Sigmoid colon (tissue), 7 donors: ENCODE results near the gene PAFAH1B2. TPM values are rescaled to one million over a fixed set of nuclear protein-coding genes. Genes with fewer than 3 reads are reported as not detected.

Source experiments
- DNase-seq: peaks from one replicate; pipeline ENCODE4 v3.0.0-alpha.2; 2019
- H3K27ac ChIP-seq, 4 donors: fragments of 200-600 bp; sonication (generic); one replicate each; pipeline ENCODE4 v1.5.1; 2016 to 2019; ENCODE audit warnings: mild to moderate bottlenecking in 1 of 4
- H3K27me3 ChIP-seq, 3 donors: fragments of 200-600 bp; sonication (generic); one replicate each; pipeline ENCODE4 v1.5.1; 2019; ENCODE audit warnings: mild to moderate bottlenecking in 1 of 3
- H3K36me3 ChIP-seq, 4 donors: fragments of 200-600 bp; sonication (generic); one replicate each; pipeline ENCODE4 v1.5.1; 2016 to 2019
- H3K4me1 ChIP-seq, 4 donors: fragments of 200-600 bp; sonication (generic); one replicate each; pipeline ENCODE4 v1.5.1; 2017 to 2019
- H3K4me3 ChIP-seq, 4 donors: fragments of 200-600 bp; sonication (generic); one replicate each; pipeline ENCODE4 v1.5.1; 2017 to 2019; ENCODE audit warnings: mild to moderate bottlenecking in 2 of 4, moderate library complexity in 1 of 4
- H3K9me3 ChIP-seq, 4 donors: fragments of 200-600 bp in 3 of 4; sonication (generic) in 3 of 4; one replicate each; pipeline versions ENCODE4 v1.5.1 to v1.6.1; 2013 to 2019
- EP300 ChIP-seq, 4 donors: sonication (generic); formaldehyde crosslinking; IDR thresholded peaks; one replicate each; pipeline ENCODE4 v1.6.1; 2017; ENCODE audit warnings: antibody characterized with exemption in 4 of 4
- POLR2A ChIP-seq, 2 donors: fragments of 450-650 bp; IDR thresholded peaks; one replicate each; pipeline ENCODE4 v1.6.1; 2016; ENCODE audit warnings: antibody characterized with exemption in 2 of 2, mild to moderate bottlenecking in 2 of 2, moderate library complexity in 2 of 2
- POLR2AphosphoS5 ChIP-seq, 4 donors: sonication (generic); formaldehyde crosslinking; IDR thresholded peaks; one replicate each; pipeline ENCODE4 v1.6.1; 2017; ENCODE audit warnings: antibody characterized with exemption in 4 of 4
- WGBS, 2 donors: extraction: QIAGEN DNeasy Blood & Tissue Kit; methylation state at CpG; one replicate each; pipeline ENCODE4 v1.1.7; 2013; 5-methylcytosine and 5-hydroxymethylcytosine counted together
- intact Hi-C: fragments of 100-400 bp; cut with DNase I; formaldehyde crosslinking; loops from one replicate; pipeline ENCODE4 v1.15.1; 2023
- polyA plus RNA-seq, 3 donors: library from polyadenylated mRNA; stranded (reverse); fragments of 200-250 nt; gene quantifications; one replicate each; pipeline ENCODE4 v1.2.3, GENCODE V29; 2013
- total RNA-seq, 4 donors: library from RNA; depleted of rRNA; stranded (reverse); fragments of >200 nt; gene quantifications; one replicate each; pipeline ENCODE4 v1.1.0, GENCODE V29; 2016
- TF ChIP-seq, protein P1 (sequence below), 4 experiments: fragments of 450-650 bp in 3 of 4; fragments of 200-600 bp in 1 of 4; IDR thresholded peaks; one replicate each; pipeline ENCODE4 v1.5.1; 2016 to 2019; ENCODE audit warnings: antibody characterized with exemption in 4 of 4, mild to moderate bottlenecking in 3 of 4, moderate library complexity in 2 of 4
- donor health status: healthy with polysubstance abuse.
- donor health status: Bipolar disorder and iron deficiency.
- donor health status: healthy.

Gene PAFAH1B2, protein sequence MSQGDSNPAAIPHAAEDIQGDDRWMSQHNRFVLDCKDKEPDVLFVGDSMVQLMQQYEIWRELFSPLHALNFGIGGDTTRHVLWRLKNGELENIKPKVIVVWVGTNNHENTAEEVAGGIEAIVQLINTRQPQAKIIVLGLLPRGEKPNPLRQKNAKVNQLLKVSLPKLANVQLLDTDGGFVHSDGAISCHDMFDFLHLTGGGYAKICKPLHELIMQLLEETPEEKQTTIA
- 10 to 100 TPM; 42.1 to 76.4 (median 58.0) TPM for total RNA-seq
- 10 to 100 TPM; 26.0 to 33.1 (median 28.8) TPM for polyA plus RNA-seq

GRCh38 chr11:117143871-117144476 is at the start of gene PAFAH1B2:
Gene PAFAH1B2, plus strand, starts transcription at chr11:117144287. Its CDS starts 8,161 bp downstream, at chr11:117152448.
- peak within 1 kb of the TSS; percentile 95 to 97 (median 97) for H3K27ac ChIP-seq
- no peaks in the 10 kb centered on the region for H3K27me3 ChIP-seq
- peaks cover 0 to 11% (median 3%) of the 10 kb centered on the region in 4 donors for H3K36me3 ChIP-seq
- H3K9me3 ChIP-seq, result no peaks in the 10 kb centered on the region
- DNase-seq, result peak; percentile 98
- H3K4me3 ChIP-seq, result peak within 1 kb of the TSS; percentile 83 to 93 (median 88)
- peak; percentile 91 for TF ChIP-seq POLR2A (IDR thresholded peaks at IDR 0.05)
- TF ChIP-seq, protein P1, sequence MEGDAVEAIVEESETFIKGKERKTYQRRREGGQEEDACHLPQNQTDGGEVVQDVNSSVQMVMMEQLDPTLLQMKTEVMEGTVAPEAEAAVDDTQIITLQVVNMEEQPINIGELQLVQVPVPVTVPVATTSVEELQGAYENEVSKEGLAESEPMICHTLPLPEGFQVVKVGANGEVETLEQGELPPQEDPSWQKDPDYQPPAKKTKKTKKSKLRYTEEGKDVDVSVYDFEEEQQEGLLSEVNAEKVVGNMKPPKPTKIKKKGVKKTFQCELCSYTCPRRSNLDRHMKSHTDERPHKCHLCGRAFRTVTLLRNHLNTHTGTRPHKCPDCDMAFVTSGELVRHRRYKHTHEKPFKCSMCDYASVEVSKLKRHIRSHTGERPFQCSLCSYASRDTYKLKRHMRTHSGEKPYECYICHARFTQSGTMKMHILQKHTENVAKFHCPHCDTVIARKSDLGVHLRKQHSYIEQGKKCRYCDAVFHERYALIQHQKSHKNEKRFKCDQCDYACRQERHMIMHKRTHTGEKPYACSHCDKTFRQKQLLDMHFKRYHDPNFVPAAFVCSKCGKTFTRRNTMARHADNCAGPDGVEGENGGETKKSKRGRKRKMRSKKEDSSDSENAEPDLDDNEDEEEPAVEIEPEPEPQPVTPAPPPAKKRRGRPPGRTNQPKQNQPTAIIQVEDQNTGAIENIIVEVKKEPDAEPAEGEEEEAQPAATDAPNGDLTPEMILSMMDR (IDR thresholded peaks at IDR 0.05), result no peak
- peak; percentile 92 to 99 (median 96) for TF ChIP-seq POLR2AphosphoS5 (IDR thresholded peaks at IDR 0.05)
- peaks cover 0 to 45% (median 37%) of the 10 kb centered on the region in 4 donors for H3K4me1 ChIP-seq
- WGBS, 2 donors, result 0% methylated on average over 48 of the region's 48 CpGs
- intact Hi-C loops, result loop anchor here (2.0 kb wide), 3 partner anchors 35 to 89 kb away; partner anchors contain the start of genes PCSK7, RNF214, SIDT2 and SIK3

- peak overlapping the region; percentile 97 to 100 (median 98) for H3K27ac ChIP-seq
- intact Hi-C loops, result loop anchor here (5.0 kb wide), 1 partner anchor 107 kb away; no protein-coding TSS in a partner anchor
- 37 to 38% methylated on average over 4 of the region's 4 CpGs for WGBS, 2 donors
These were observed 49.3 kb upstream of the PAFAH1B2 start for GRCh38 chr11:117094776-117095175.

GRCh38 chr11:117095284-117096161 is 48.6 kb upstream of the PAFAH1B2 start:
- no peaks in the 10 kb centered on the region for H3K27me3 ChIP-seq
- no peaks in the 10 kb centered on the region for H3K36me3 ChIP-seq
- 27 to 38% methylated on average over 9 of the region's 9 CpGs for WGBS, 2 donors
- H3K27ac ChIP-seq, result peak overlapping the region; percentile 97 to 100 (median 98)
- no peaks in the 10 kb centered on the region for H3K9me3 ChIP-seq
- H3K4me1 ChIP-seq, result peaks cover 0 to 79% (median 62%) of the 10 kb centered on the region in 4 donors
- TF ChIP-seq, protein P1 (IDR thresholded peaks at IDR 0.05), result no peak
- no peak for TF ChIP-seq POLR2AphosphoS5 (IDR thresholded peaks at IDR 0.05)
- TF ChIP-seq EP300 (IDR thresholded peaks at IDR 0.05), result no peak
- TF ChIP-seq POLR2A (IDR thresholded peaks at IDR 0.05), result no peak
- H3K4me3 ChIP-seq, result peak overlapping the region in 2 of 4 donors; percentile 77 to 98
- DNase-seq, result no peak
- intact Hi-C loops, result loop anchor here (5.0 kb wide), 1 partner anchor 108 kb away; no protein-coding TSS in a partner anchor

More at GRCh38 chr11:117094776-117095175, 49.3 kb upstream of the PAFAH1B2 start:
- Histone ChIP-seq H3K4me1 (peaks cover 0 to 85% (median 69%) of the 10 kb centered on the region in 4 donors), H3K9me3 (no peaks in the 10 kb centered on the region), H3K36me3 (no peaks in the 10 kb centered on the region), H3K4me3 (peak overlapping the region in 2 of 4 donors; percentile 4 to 9), H3K27me3 (no peaks in the 10 kb centered on the region)
- TF ChIP-seq EP300 (IDR thresholded peaks at IDR 0.05), result no peak
- peak in 3 of 4 donors; percentile 30 to 41 (median 40) for TF ChIP-seq POLR2AphosphoS5 (IDR thresholded peaks at IDR 0.05)
- DNase-seq, result no peak

GRCh38 chr11:117096201-117096991 is 47.7 kb upstream of the PAFAH1B2 start:
- Histone ChIP-seq H3K4me3 (peak overlapping the region; percentile 77 to 98 (median 91)), H3K9me3 (no peaks in the 10 kb centered on the region), H3K36me3 (no peaks in the 10 kb centered on the region), H3K27ac (peak overlapping the region; percentile 97 to 100 (median 98)), H3K27me3 (no peaks in the 10 kb centered on the region), H3K4me1 (peaks cover 0 to 70% (median 59%) of the 10 kb centered on the region in 4 donors)
- intact Hi-C loops, result loop anchor here (5.0 kb wide), 1 partner anchor 109 kb away; no protein-coding TSS in a partner anchor
- 38 to 41% methylated on average over 6 of the region's 6 CpGs for WGBS, 2 donors
- TF ChIP-seq POLR2A (IDR thresholded peaks at IDR 0.05), result no peak
- no peak for DNase-seq

DNA sequence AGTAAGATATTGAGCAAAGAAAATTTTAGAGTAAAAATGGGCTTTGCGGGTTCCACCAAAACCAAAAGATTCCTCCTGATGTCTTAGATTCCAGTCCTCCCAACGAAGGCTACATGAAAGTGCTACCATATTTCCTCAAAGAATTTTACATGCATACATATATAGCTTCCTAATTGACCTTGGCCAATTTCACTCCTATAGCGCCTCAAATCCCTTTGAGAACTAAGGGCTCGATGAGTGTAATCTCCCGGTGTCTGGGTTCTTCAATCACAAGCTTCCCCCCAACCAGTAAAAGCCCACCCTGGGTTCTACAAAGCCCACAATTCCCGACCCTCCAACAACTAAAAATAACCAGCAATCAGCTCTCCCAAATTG is 47.1 kb upstream of the PAFAH1B2 start:
- Histone ChIP-seq H3K9me3 (no peaks in the 10 kb centered on the region), H3K4me1 (peaks cover 0 to 64% (median 56%) of the 10 kb centered on the region in 4 donors), H3K27ac (peak overlapping the region; percentile 97 to 100 (median 98)), H3K36me3 (no peaks in the 10 kb centered on the region), H3K4me3 (peak overlapping the region; percentile 77 to 98 (median 91)), H3K27me3 (no peaks in the 10 kb centered on the region)
- TF ChIP-seq POLR2A (IDR thresholded peaks at IDR 0.05), result no peak
- TF ChIP-seq, protein P1 (IDR thresholded peaks at IDR 0.05), result no peak
- TF ChIP-seq POLR2AphosphoS5 (IDR thresholded peaks at IDR 0.05), result no peak
- TF ChIP-seq EP300 (IDR thresholded peaks at IDR 0.05), result no peak
- 39 to 51% methylated on average over 6 of the region's 6 CpGs for WGBS, 2 donors
- no peak for DNase-seq
- intact Hi-C loops, result loop anchor here (5.0 kb wide), 1 partner anchor 110 kb away; no protein-coding TSS in a partner anchor
